Measurements from ENCODE around the gene SCN9A.

DNA sequence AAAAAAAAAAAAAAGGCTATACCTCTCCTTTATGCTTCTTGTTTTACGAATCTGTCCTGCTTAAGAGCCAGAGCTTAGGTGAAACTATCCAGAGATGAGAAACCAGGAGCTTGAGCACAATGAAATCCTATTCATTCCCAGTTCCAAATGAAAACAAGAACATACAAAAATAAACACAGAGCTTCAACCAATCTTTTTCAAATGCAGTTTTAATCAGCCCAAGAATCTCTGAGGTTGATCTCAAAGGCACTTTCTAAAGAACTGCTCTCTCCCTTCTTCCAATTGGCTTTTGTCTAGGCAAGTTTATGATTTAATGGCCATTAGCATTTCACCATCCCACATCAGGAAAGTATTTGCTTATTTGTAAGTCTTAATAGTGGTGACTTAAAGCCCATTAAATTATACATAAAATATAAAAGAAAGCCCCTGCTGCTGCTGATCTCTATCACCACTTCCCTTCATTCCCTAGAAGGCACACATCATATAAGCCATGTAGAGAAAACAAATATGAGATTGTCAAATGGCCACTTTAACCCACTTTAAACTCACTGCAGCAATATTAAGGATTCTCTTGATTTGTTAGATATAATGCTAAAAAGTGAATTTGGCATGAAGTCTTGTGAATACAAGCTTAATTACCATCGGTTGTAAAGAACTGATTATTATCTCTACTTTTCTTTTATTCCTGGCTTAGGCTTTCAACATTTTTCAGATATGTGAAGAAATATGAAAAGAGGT, 29.3 kb upstream of the SCN9A start:
- TF ChIP-seq, protein P1, sequence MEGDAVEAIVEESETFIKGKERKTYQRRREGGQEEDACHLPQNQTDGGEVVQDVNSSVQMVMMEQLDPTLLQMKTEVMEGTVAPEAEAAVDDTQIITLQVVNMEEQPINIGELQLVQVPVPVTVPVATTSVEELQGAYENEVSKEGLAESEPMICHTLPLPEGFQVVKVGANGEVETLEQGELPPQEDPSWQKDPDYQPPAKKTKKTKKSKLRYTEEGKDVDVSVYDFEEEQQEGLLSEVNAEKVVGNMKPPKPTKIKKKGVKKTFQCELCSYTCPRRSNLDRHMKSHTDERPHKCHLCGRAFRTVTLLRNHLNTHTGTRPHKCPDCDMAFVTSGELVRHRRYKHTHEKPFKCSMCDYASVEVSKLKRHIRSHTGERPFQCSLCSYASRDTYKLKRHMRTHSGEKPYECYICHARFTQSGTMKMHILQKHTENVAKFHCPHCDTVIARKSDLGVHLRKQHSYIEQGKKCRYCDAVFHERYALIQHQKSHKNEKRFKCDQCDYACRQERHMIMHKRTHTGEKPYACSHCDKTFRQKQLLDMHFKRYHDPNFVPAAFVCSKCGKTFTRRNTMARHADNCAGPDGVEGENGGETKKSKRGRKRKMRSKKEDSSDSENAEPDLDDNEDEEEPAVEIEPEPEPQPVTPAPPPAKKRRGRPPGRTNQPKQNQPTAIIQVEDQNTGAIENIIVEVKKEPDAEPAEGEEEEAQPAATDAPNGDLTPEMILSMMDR (conservative IDR thresholded peaks at IDR 0.05 in 1 of 2, IDR thresholded peaks at IDR 0.05 in 1 of 2; ENCODE audit: low read depth in 1 of 2, low read length in 2 of 2), result no peak
- no peak for TF ChIP-seq EZH2 (IDR thresholded peaks at IDR 0.05; ENCODE audit: low read length, missing control alignments)

Measured in fibroblast of lung (primary cell).